Stomach (tissue), 4 donors: ENCODE results near the gene LDLRAD2.

Experiments used
- POLR2A ChIP-seq, 4 donors: fragments of 450-650 bp; IDR thresholded peaks; one replicate each; pipeline ENCODE4 v1.6.1; 2016; ENCODE audit warnings: antibody characterized with exemption in 4 of 4, control low read depth in 2 of 4, mild to moderate bottlenecking in 1 of 4, moderate library complexity in 1 of 4
- TF ChIP-seq, protein P1 (sequence below), 7 experiments: fragments of 450-650 bp in 4 of 7; fragments of 200-600 bp in 3 of 7; sonication (generic) in 3 of 7; IDR thresholded peaks; one replicate each; pipeline ENCODE4 v1.5.1; 2016 to 2019; ENCODE audit warnings: antibody characterized with exemption in 7 of 7, control low read depth in 2 of 7, mild to moderate bottlenecking in 1 of 7

GRCh38 chr1:21857142-21857839 lies 45.2 kb downstream of the LDLRAD2 start:
- no peak for TF ChIP-seq POLR2A (IDR thresholded peaks at IDR 0.05)
- TF ChIP-seq, protein P1, sequence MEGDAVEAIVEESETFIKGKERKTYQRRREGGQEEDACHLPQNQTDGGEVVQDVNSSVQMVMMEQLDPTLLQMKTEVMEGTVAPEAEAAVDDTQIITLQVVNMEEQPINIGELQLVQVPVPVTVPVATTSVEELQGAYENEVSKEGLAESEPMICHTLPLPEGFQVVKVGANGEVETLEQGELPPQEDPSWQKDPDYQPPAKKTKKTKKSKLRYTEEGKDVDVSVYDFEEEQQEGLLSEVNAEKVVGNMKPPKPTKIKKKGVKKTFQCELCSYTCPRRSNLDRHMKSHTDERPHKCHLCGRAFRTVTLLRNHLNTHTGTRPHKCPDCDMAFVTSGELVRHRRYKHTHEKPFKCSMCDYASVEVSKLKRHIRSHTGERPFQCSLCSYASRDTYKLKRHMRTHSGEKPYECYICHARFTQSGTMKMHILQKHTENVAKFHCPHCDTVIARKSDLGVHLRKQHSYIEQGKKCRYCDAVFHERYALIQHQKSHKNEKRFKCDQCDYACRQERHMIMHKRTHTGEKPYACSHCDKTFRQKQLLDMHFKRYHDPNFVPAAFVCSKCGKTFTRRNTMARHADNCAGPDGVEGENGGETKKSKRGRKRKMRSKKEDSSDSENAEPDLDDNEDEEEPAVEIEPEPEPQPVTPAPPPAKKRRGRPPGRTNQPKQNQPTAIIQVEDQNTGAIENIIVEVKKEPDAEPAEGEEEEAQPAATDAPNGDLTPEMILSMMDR (IDR thresholded peaks at IDR 0.05): no peak
